ENCODE data around the gene PASK. TPM values are rescaled to one million over a fixed set of nuclear protein-coding genes. Genes with fewer than 3 reads are reported as not detected.
A peak's percentile ranks its signal among the peaks of the same experiment; 100 is the strongest.

The PASK gene
- total RNA-seq, 2 donors from 2014 or later = 69.5 to 78.9 TPM

DNA sequence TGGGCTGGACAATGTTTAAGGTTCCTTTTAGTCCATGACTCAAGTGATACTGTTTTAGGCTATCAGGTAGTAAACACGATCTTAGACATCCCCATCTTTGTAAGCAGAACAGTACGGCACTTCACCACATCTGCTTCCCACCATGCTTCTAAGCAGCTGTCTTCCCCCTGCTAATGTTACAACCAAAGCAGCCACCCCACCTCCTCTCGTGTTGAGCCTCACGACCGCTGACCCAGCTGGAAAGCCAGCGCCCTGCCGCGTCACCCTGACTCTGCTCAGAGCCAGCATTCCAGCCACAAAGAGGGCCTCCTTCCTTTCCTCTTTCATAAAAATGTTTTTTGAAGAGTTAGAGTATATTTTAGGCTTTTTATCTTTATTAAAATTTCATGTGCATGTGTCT is 56.6 kb downstream of the PASK start:
- Mint-ChIP-seq H3K27me3 (no peaks in the 10 kb centered on the region), H3K9me3 (no peaks in the 10 kb centered on the region), H3K4me1 (ENCODE audit: low read depth in 2 of 2) (peaks cover 8 to 21% of the 10 kb centered on the region in 2 donors), H3K36me3 (peaks cover 14% of the 10 kb centered on the region), H3K27ac (no peak overlapping the region), H3K4me3 (no peak overlapping the region)
- ATAC-seq (no peak), DNase-seq (ENCODE audit: low spot score) (no peak)

DNA sequence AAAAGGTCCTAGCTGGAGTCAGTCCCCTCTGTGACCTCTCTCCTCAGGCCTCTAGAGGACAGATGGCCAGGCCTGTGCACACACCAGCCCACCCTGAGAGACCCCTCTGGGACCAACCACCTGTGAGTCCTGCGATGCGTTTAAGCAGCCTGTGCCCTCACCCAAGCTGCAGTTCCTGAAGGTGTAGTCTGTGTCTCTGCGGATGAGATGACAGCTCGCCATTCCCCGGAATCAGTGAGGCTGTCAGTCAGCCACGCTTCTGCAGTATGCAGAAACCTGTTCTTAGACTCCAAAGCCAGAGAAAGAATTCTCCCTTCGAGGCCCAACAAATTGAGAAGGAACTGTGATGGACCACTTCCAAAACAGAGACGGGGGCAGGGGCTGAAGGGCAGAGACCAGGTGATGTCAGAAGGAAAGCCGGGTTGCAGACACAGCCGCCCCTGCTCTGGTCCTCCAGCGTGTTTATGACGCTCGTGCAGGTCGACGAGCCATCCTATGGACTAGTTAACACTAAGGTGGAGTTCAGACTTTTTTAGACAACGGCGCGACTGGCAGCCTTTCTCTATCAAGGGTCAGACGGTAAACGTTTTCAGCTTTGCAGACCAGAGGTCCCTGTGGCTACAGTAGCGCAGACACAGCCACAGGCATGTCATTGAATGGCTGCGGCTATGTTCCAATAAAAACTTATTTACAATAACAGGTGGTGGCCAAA is 57.4 kb downstream of the PASK start:
- Mint-ChIP-seq H3K4me1 (ENCODE audit: low read depth in 2 of 2) (peaks cover 8 to 14% of the 10 kb centered on the region in 2 donors), H3K27ac (no peak overlapping the region), H3K27me3 (no peaks in the 10 kb centered on the region)

DNA sequence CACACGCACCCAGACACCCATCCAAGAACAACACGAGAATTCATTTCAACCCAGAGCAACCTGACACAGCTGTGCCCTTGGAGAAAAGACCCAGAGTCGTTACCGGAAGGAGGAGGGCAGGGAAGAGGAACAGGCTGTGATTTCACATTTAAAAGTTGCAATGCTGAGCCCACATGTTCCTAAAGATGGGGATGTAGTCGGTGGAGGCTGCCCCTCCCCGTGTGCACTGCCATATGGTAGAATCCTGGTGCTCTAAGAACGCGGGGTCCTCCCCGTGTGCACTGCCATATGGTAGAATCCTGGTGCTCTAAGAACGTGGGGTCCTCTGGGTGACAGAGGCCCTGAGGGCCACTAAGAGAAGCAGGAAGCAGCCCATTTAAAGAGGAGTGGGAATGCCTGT is 58.1 kb downstream of the PASK start:
- DNase-seq (ENCODE audit: low spot score) (no peak), ATAC-seq (no peak)
- no peak overlapping the region for H3K4me3 Mint-ChIP-seq
- H3K27me3 Mint-ChIP-seq = no peaks in the 10 kb centered on the region
- peaks cover 13% of the 10 kb centered on the region for H3K36me3 Mint-ChIP-seq
- H3K4me1 Mint-ChIP-seq (ENCODE audit: low read depth in 2 of 2) = peaks cover 8 to 10% of the 10 kb centered on the region in 2 donors
- H3K9me3 Mint-ChIP-seq = no peaks in the 10 kb centered on the region
- no peak overlapping the region for H3K27ac Mint-ChIP-seq

More for the DNA sequence above, 57.4 kb downstream of the PASK start:
- H3K9me3 Mint-ChIP-seq = no peaks in the 10 kb centered on the region
- ATAC-seq = no peak
- H3K4me3 Mint-ChIP-seq = no peak overlapping the region
- H3K36me3 Mint-ChIP-seq = peaks cover 9% of the 10 kb centered on the region
- no peak for DNase-seq (ENCODE audit: low spot score)

DNA sequence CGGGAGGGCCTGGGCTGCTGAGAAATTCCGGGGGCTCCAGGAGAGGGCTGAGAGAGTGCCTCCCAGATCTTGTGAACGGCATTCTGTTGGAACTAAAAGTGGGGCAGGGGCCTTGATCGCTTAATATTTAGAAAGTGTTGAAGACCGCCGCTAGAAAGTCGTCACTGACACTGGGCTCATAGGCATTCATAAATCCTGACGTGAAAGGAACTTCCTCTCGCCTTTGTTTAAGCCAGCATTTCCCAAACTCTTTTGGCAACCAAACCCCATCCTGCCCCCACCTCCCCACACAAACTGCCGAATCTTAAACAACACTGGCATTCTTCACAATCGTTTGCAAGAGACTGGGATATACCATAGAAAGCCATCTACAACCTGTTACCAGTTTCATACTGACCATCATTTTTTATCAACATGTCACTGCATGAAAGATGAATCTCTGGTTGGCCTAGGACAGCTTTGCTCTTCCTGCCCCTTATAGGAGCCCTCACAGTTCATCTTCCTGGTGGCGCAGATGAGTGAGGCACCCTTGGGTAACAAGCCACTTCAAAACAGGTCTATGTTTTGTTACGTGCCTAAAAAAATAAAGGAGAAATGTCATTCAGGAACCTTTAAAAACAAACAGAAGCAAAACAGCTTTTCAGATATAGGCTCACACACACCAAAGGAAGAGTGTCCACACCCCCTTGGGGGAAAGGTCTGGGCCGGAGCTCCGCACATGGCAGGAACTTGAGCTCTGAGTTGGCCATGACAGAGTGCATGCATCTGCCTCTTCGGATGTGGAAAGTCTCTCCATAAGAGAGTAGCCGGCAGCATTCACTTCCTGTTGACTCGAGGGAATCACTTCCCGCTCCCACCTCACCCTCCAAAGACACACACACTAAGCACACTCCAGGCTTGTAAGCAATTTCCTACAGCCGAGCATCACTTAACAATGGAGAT is 60.2 kb downstream of the PASK start:
- DNase-seq (ENCODE audit: low spot score) (no peak), ATAC-seq (no peak)
- Mint-ChIP-seq H3K27ac (no peak overlapping the region), H3K4me3 (no peak overlapping the region), H3K4me1 (ENCODE audit: low read depth in 2 of 2) (peaks cover 0 to 3% of the 10 kb centered on the region in 2 donors), H3K27me3 (no peaks in the 10 kb centered on the region), H3K36me3 (peaks cover 14% of the 10 kb centered on the region), H3K9me3 (no peaks in the 10 kb centered on the region)

DNA sequence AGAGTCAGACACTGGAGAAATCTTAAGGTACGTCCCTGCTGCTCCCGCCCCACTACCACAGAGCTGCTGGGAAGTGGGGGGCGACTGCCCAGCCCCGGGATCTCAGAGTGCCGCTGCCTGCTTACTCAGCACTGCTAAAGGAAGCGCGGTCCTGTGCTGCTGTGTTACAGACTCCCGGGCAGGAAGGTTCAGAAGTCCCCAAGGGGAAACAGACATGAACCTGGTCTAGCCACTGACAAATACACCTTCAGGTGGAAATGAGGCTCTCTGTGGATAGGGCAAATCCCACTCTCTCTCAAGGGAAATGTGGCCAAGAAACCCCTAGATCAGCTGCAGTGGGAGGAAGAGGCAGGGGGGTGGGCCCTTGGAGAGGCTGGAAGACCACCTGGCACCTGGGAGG is 60.9 kb downstream of the PASK start:
- Mint-ChIP-seq H3K4me3 (no peak overlapping the region), H3K36me3 (peaks cover 14% of the 10 kb centered on the region), H3K9me3 (no peaks in the 10 kb centered on the region), H3K27ac (no peak overlapping the region), H3K27me3 (no peaks in the 10 kb centered on the region), H3K4me1 (ENCODE audit: low read depth in 2 of 2) (peaks cover 0 to 3% of the 10 kb centered on the region in 2 donors)
- DNase-seq (ENCODE audit: low spot score) (no peak), ATAC-seq (no peak)

DNA sequence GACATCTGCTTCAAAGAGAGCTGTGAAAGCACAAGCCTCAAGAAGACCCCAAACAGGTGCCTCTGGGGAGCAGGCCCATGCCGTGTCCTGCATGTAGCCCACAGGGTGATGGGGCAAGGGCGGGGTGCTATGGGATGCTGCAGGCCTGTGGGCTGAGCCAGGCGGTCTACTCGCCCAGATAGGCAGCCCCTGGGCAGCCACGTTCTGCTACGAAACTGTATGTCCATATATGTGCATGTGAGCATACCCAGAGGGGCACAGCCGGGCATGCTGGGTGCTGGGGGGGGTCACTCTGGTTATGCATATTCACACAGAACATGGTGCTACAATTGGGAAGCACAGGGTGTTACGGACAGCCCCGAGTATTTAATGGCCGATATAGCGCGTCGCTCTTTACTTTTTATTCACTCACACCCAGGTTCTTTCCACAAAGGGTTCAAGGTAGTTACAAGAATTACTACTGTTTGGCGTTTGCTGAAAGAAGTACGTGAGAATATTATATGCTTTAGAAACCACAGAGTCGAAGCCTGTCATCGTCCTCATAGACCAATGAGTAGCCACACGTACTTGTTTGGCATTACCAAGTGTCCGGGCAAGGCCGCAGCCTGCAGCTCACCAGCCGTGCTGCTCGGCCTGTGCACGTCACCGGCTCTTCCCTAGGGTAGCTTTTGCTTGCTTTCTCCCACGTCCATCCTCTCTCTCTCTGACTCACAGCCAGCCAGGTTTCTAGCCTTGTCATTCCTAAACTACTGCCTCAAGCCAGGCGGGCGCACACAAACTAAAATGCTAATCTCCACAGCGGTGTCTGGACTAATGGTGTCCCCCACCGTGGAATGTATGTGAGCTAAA is 61.6 kb downstream of the PASK start:
- Mint-ChIP-seq H3K4me3 (no peak overlapping the region), H3K27me3 (no peaks in the 10 kb centered on the region), H3K27ac (no peak overlapping the region), H3K36me3 (peaks cover 14% of the 10 kb centered on the region), H3K4me1 (ENCODE audit: low read depth in 2 of 2) (peaks cover 0 to 7% of the 10 kb centered on the region in 2 donors), H3K9me3 (no peaks in the 10 kb centered on the region)
- DNase-seq (ENCODE audit: low spot score) (no peak), ATAC-seq (no peak)

DNA sequence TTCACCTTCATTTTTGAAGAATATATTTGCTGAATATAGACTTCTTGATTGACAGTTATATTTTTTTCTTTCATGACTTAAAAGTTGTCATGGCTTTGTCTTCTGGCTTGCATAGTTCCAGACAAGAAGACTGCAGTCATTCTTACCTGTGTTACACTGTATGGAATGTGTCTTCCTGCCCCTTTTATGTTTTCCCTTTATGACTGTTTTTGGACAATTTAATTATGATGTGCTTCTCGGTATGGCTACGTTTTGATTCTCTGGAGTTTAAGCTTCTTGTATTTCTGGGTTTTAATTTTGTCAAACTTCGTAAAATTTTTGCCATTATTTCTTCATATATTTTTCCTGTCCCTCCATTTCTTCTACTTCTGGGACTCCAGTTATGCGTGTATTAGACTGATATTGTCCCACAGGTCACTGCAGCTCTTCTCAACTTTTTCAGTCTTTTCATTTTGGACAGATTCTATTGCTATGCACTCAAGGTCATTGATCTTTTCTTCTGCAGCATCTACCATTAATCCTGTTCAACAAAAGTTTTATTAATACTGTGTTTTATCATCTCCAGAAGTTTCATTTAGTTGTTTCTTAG is 64.3 kb downstream of the PASK start:
- H3K27ac Mint-ChIP-seq = no peak overlapping the region
- H3K9me3 Mint-ChIP-seq = no peaks in the 10 kb centered on the region
- no peak for ATAC-seq
- no peaks in the 10 kb centered on the region for H3K27me3 Mint-ChIP-seq
- DNase-seq (ENCODE audit: low spot score) = no peak
- H3K4me3 Mint-ChIP-seq = no peak overlapping the region
- H3K4me1 Mint-ChIP-seq (ENCODE audit: low read depth in 2 of 2) = peaks cover 0 to 7% of the 10 kb centered on the region in 2 donors
- H3K36me3 Mint-ChIP-seq = peaks cover 14% of the 10 kb centered on the region

DNA sequence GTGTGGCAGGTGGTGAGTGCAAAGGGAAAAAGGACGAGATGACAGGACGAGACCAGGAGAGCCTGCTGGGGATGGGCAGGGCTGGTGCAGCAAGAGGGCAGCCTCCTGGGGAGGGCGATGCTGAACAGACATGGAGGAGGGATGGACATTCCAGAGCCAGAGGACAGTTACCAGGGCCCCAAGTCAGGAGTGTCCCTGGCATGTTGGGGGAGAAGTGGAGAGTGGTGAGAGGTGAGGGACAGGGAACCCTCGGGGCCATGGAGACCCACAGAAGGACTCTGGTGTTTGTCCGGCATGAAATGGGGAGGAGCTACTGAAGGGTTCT is 66.2 kb downstream of the PASK start:
- Mint-ChIP-seq H3K27me3 (no peaks in the 10 kb centered on the region), H3K9me3 (no peaks in the 10 kb centered on the region), H3K27ac (peak overlapping the region in 1 of 2 donors; percentile 13), H3K4me1 (ENCODE audit: low read depth in 2 of 2) (peaks cover 0 to 7% of the 10 kb centered on the region in 2 donors), H3K36me3 (peaks cover 14% of the 10 kb centered on the region), H3K4me3 (no peak overlapping the region)
- ATAC-seq = no peak
- no peak for DNase-seq (ENCODE audit: low spot score)

DNA sequence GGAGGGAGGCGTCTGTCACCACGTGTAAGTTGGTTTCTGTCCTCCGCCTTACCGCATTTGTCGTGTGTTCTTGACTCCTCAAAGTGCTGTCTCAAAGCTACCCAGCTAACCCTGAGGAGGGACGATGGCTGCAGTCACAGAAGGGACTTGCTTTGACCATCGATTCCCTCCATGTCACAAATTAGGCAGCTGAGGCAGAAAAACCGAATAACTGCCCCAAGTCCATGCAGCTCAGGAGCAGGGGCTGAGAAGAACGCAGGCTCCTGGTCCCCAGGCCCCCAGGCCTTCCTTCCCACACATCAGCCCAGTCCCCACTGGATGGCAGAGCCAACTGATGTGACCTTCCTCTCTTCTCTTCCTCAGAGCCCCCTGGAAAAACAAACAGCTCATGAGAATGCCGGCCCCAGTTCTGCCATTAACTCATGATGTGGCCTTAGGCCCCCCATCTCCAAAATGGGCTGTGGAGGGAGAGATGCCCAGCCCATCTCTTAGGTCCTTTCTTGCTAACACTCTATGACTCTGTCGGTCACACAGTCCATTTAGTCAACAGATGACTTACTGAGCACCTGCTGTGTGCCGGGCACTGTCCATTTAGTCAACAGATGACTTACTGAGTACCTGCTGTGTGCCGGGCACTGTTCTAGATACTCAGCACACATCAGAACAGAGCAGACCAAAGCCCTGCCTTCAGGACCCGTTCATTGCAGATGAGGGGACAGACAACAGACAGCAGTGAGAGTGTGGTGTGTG is 66.8 kb downstream of the PASK start:
- peaks cover 14% of the 10 kb centered on the region for H3K36me3 Mint-ChIP-seq
- peak overlapping the region in 1 of 2 donors; percentile 13 for H3K27ac Mint-ChIP-seq
- H3K27me3 Mint-ChIP-seq = no peaks in the 10 kb centered on the region

DNA sequence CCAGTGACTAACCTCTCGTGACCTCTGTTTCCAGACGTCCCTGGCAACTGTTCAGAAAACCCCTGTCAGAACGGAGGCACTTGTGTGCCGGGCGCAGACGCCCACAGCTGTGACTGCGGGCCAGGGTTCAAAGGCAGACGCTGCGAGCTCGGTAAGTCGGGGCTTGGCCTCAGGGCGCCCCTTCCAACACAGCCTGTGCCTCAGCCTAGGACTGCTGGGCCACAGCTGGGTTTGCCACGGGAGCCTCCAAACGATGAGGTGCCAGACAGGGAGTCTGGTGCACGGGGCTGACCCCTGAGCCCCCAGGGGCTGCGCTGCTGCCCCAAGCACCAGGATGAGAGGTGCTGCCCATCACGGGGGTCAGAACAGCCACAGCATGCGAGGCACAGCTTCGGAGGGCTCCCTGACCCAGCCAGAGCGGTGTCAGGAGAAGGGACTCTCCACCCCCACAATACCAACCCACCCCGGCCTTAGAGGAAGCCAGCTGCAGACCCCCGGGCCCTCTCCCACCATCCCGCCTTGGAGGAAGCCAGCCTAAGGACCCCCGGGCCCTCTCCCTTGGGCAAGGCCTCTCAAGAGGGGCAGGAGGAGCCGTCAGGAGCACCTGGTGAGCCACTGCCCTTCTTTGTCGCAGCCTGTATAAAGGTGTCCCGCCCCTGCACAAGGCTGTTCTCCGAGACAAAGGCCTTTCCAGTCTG is 67.5 kb downstream of the PASK start:
- no peak overlapping the region for H3K27ac Mint-ChIP-seq
- no peak overlapping the region for H3K4me3 Mint-ChIP-seq
- no peaks in the 10 kb centered on the region for H3K27me3 Mint-ChIP-seq
- peaks cover 14% of the 10 kb centered on the region for H3K36me3 Mint-ChIP-seq
- H3K4me1 Mint-ChIP-seq (ENCODE audit: low read depth in 2 of 2) = peaks cover 0 to 7% of the 10 kb centered on the region in 2 donors
- ATAC-seq = no peak
- no peaks in the 10 kb centered on the region for H3K9me3 Mint-ChIP-seq
- no peak for DNase-seq (ENCODE audit: low spot score)

More for the DNA sequence above, 66.8 kb downstream of the PASK start:
- Mint-ChIP-seq H3K4me1 (ENCODE audit: low read depth in 2 of 2) (peaks cover 0 to 7% of the 10 kb centered on the region in 2 donors), H3K9me3 (no peaks in the 10 kb centered on the region), H3K4me3 (no peak overlapping the region)
- ATAC-seq (peak in 1 of 2 donors; percentile 41), DNase-seq (ENCODE audit: low spot score) (no peak)

DNA sequence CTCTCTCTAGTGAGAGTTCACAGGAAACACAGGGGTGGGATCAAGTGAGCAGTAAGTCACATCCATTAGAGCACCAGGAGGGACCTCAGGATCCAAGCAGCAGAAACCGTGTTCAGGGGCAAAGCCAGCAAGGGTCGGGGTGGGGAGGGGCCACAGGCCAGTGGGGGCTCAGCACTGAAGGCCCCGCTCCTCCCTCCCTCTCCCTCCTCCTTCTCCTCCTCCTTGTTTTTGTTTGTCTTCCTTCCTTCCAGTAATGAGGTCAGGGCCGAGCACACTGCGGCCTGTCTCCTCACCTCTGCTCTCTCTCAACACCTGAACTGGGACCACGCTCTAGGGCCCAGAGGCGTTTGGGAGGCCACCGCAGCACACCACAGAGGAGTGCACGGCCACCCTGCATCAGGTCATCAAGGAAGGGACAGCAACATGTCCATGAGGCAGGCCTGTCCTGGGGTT is 68.1 kb downstream of the PASK start:
- Mint-ChIP-seq H3K4me3 (no peak overlapping the region), H3K36me3 (peaks cover 10% of the 10 kb centered on the region), H3K27ac (peak overlapping the region in 1 of 2 donors; percentile 23), H3K27me3 (no peaks in the 10 kb centered on the region), H3K9me3 (no peaks in the 10 kb centered on the region), H3K4me1 (ENCODE audit: low read depth in 2 of 2) (peaks cover 0 to 7% of the 10 kb centered on the region in 2 donors)
- DNase-seq (ENCODE audit: low spot score) = no peak
- ATAC-seq = peak in 1 of 2 donors; percentile 41

Measured in natural killer cell treated with Interleukin-12 subunit alpha and Interleukin-12 subunit beta and Interleukin-15 and Interleukin-18, amount 100 ng/mL, for 72 hours (primary cell).